HG03097 (cell line): ENCODE data around the gene EXOC7.
"Not testable (repeated sequence)": the region's sequence is repeated elsewhere in the genome, so short reads cannot be mapped to it uniquely, and the experiment has no call there.

Source experiments
- ATAC-seq: cut with Tn5 transposase; IDR thresholded peaks from one replicate; pipeline ENCODE4 v1.9.1; 2021; ENCODE audit not compliant: unreplicated experiment, low FRiP score

The EXOC7 gene

DNA sequence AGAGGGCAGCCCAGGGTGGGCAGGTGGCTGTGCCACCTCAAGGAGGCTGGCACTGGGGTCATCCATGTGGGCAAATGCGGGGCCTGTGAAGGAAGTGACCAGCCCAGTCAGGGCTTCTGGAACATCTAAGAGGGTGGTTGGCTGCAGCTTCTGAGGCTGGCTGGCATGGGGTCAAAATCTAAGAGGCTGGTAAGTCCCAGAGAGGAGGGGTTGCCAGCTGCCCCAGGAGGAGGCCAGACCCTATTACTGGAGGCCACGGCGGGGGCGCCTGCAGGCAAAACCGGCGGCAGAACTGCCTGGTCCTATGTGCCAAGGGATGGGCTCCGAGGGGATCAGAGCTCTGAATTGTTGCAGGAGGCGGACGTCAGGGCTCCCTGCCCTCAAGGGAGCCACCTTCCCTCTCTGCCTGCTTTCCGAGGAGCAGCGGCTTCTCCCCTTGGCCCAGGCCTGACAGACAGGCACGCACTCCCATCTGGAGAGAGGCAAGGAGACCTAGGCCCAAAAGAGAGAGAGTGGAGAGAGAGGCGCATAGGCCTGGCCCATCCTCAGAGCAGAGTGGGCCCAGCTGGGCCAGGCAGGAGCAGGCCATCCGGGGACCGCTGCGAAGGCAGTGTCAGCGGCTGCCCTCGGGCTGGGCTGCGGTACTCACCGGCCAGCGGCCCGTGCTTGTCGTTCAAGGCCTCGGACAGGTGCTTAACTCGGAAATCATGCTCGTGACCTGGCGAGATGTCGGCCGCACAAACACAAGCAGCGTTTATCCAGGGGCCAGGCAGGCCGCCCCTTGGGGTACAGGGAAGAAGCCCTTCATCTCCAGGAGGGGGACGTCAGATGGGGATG is 13.7 kb downstream of the EXOC7 start:
- no peak for ATAC-seq

DNA sequence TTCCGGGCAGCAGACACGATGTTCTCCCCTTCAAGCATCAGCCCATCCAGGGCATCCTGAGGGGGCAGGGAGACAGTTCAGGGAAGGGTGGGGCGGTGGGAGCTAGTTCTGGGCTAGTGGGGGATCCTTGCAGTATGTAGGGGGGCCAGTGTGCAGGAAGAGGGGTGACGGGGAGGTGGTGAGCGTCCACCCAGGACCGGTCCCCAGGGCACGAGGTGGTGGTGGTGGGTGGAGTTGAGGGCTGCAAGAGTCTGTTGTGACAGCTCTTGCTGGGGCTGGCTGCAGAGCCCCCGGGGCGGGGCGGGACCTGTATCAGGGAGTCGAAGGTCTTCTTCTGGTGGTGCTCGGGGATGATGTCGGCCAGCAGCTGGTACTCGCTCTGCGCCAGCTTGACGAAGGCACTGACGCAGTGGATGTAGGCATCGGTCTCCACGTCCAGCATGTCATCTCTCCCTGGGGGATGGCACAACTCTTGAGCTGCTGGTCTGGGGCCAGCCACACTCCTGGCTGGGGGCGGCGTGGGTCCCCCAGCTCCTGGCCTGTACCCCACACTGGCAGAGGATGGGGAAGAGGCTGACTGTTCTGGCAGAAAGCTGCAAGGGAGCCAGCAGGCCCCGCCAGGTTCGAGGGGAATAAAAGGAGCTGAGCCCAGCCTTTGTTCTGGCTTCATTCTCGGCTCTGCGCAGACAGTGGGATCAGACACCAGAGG is 14.6 kb downstream of the EXOC7 start:
- ATAC-seq, result no peak

DNA sequence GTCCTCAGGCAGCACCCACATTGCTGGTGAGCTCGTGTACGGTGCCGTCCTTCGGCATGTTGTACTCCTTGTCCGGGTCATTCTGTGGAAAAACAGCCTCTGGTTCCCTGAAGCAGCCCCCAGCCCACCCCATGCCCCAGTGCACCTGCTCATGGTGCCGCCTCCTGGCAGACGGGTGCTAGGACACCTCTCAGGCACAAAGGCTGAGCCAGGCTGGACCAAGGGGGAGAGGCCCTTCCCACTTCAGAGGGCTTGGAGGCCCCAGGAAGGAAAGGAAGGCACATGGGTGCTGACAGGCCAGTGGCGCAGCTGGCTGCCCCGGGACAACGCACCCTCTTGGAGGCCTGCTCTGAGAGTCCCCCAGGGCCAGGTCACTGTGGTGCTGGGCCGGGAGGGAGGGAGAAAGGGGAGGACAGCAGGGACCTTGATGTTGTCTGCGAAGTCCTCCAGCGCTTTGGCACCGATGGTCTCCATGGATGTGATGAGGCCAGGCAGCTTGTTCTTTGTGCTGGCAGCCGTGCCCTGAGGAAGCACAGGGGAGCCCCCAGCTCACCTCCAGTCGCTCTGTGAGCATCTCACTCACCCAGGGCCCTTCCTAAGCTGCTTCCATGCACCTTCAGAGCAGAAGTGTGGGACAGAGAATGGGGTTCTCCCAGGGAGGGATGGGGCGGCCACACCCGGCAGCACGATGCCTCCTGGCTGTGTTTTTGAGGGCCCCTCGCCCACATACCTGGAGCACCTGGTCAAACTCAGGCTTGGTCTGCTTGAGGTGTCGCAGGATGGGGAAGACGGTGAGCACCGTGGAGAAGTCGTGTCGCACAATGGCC is 15.3 kb downstream of the EXOC7 start:
- no peak for ATAC-seq

DNA sequence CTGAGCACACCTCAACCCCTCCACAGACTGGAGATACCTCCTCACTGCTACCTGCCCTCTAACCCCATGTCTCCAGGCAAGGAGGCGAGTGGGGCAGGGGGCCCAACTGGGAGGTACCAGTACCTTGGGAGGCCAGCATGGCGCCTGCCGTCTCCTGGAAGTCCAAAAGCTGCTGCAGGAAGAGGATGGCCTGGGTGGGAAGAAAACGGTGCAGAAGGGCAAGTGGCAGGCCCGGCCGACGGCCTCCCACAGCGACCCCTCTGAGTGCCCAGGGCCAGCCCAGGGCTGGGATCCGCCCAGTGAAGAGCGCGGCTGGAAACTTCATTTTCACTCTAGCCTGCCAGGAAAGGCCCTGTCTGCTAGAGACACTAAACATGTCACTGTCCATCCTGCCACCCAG is 16.1 kb downstream of the EXOC7 start:
- ATAC-seq, result no peak

DNA sequence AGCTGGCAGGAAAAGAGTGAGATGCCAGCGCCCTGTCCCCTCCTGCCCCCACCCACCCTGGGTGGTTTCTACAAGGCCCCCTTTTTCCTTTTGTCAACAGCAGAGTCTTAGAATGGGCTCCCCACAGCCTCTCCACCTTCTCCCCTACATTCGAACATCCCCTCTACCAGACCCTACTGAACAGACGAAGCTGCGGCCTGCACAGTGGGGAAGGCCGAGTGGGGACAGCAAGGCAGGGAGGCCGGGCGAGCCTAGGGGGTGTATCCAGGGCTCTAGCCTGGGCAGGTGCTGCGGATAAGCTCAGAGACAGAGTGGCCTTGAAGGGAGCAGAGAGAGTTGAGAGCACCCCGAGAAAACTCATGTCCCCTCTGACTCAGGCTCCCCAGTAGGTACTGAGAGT is 17.2 kb downstream of the EXOC7 start:
- no peak for ATAC-seq

DNA sequence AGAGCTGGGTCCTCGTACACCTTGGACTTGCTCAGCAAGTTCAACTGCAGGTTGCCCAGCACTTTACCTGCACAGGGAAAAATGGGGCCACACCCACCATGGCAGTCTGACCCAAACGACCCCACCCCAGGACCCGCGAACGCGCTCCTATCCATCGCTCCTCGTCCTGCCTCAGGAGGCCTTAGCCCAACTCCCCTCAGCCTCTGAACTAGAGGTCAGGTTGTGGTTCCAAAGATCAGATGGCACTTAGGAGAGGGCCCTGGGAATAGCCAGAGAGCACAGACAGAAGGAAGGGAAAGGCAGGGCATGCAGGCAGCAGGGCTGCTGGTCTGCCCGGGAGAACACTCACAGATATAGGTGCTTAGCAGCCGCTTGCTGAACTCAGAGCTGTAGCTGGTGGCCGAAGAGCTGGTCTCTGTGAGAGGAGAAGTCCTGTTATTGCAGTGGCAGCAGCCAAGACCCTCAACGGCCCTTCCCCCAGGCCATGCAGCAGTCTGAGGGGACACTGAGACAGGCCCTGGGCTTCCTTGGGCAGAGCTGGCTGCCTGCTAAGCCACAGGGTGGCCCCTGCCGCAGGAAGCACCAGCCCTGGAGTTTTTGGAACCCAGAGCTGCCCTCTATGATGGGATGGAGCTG is 17.7 kb downstream of the EXOC7 start:
- ATAC-seq, result no peak

DNA sequence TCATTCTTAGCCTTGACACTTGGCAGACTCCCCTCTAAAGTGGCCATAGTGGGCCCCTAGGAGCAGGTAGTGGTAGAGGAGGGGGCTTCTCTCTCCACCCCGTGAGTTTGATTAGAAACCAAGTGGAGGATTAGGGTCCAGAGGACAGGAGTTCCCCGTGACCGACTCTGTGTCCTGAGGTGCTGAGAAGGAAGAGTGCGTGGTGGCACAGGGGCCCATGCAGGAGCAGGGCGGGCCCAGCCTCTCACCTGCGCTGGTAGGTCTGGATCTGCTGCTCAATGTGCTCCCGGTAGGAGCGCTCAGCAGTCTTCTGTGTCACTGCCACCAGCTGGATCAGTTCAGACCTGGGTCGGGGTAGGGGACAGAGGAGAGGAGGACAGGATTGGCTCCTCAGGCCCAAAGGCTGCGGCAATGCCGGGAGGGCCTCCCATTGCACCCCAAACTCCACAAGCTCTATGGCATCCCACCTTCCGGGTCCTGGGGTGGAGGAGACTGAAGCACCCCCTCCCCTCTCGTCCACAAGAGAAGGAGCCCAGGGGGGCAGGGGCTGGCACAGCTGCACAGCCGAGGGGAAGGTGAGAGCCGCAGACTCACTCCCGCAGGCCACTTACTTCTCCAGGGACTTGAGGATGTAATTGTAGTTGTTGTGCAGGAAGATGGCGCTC is 18.4 kb downstream of the EXOC7 start:
- no peak for ATAC-seq

DNA sequence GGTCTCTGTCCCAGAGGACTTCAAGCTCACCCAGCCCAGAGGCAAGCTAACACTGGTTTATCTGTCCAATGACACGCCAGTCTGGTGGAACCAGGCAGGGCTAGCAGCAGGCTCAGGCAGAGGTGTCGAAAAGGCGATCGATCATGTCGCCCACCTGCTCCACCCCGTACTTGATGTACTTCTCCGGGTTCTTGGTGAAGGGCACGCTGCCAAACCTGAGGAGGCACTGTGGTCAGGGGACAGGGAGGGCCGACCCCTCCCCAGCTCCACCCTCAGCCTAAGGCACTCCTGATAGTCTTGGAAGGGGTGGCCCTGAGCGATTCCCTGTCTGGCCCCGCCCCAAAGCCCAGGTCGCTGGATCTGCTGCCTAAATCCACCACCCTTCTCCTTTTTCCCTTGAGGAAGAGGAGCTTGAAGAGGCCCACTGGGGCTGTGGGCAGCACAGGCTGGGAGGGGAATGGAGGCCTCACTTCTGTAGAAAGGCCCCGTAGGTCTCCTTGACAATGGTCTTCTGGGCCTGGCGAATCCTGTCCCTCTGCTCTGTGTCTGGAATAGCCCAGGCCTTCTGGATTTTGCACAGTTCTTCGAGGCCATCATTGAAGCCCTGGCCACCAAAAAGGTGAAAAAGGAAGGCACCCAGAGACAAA is 19.9 kb downstream of the EXOC7 start:
- no peak for ATAC-seq

DNA sequence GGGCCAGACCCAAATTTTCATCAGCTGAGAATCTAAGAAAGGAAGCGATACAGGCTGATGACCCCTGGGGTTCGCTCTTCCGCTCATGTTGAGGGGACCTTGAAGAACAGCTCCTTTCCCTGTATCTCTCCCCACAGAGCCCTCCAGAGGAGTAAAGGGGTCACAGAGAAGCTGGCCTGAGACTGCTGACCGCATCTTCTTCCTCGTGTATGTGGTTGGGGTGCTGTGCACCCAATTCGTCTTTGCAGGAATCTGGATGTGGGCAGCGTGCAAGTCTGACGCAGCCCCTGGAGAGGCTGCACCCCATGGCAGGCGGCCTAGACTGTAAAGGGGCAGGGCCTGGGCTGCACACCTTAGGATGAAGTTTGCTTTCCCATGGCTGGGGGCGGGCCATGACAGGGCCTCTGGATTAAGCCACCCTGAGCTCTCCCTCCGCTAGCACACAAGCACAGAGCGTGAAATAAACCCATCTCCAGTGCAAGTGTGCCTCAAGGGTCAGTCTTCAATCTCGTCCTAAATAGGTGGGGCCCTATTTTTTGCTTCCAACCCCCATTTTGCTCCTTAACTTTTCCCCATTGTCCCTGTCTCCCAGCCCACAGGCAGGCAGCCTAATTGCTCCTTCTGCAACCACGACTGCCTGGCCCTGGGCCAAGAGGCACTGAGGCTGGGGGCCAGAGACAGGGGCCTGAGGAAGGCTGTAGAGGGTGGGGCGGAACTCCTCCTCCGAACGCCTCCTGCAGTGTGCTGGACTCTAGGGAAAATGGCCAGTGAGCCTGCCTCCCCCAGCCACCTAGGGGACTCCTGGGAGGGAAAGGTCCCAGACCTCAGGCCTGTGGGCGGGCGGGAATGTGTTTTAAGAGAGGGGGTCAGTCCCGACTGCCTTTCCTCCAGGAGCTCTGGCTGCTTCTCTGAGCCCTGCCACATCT is 21.0 kb downstream of the EXOC7 start:
- ATAC-seq, result no peak

DNA sequence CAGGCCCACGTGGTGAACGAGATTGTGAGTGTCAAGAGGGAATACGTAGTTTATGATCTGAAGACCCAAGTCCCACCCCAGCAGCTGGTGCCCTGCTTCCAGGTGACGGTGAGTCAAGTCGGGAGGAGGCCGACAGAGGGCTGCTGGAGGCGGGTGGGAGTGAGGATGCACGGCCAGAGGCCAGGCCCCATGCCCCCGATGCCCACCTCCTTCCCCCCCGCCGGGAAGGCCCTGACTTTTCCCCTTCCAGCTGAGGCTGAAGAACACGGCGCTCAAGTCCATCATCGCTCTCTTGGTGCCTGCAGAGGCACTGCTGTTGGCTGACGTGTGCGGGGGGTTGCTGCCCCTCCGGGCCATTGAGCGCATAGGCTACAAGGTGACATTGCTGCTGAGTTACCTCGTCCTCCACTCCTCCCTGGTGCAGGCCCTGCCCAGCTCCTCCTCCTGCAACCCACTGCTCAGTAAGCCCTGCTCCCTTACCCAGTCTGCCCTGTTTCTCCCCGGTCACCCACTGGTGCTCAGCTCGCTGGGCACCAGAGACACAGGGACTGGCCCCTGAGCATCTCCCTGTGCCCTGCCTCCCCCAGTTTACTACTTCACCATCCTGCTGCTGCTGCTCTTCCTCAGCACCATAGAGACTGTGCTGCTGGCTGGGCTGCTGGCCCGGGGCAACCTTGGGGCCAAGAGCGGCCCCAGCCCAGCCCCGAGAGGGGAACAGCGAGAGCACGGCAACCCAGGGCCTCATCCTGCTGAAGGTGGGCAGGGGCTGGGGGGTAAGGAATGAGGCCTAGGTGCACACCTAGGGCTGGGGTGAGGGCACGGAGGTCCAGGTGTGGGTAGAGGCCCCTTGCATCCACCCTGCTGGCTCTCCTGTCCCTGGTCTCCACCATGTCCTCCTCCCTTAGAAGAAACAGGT is 22.0 kb downstream of the EXOC7 start:
- ATAC-seq, result no peak

DNA sequence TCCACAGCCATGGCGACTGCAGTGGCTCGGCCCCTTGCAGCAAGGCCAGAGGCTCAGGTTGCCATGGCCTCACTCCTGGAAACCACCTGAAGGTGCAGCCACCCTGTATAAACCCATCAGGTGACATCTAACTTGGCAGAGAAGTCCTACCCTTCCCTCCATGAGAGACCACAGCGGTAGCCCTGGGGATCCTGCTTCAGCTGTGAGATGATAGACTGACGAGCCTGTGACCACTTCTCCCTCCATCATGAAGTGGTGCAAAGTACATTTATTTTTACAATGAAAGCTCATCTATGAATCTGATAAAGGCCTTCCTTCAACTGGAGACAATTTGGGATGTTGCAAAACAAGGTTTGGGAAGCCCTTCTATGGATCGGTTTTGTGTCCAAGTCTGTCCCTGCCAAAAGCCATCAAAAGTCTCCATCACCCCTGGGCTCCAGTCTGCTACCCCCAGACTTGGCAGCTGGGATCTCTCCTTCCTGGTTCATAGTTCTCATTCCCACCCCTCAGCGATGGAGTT is 22.8 kb downstream of the EXOC7 start:
- ATAC-seq, result no peak

DNA sequence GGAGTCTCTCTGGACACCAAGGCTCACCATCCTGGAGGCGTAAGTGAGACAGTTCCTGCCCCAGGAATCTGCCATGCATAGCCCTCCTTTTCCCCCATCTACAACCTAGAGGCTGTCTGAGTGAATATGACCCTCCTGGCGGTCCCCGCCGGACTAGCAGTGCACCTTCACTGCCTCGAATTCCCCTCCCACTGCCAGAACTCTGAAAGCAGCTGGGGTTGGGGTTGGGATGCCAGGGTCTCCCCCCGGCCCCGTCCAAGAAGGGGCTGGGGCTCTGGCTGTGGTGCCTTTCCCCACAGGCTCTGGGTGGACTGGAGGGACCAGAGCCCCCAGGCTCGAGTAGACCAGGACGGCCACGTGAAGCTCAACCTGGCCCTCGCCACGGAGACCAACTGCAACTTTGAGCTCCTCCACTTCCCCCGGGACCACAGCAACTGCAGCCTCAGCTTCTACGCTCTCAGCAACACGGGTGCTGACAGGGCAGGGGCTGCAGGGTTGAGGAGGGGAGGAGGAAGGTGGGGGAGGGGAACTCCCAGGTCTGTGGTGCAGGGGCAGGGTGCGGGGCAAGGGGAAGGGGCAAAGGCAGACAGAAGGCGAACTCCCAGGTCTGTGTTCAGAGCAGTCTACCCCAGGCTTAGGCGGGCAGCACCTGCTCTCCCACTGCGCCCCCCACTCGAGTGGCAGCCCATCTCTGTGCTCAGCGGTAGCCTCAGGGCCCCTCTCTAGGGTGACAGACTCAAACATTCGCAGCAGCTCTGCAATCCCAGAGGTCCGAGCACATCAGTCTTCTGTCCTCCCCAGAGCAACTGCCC is 23.4 kb downstream of the EXOC7 start:
- no peak for ATAC-seq

DNA sequence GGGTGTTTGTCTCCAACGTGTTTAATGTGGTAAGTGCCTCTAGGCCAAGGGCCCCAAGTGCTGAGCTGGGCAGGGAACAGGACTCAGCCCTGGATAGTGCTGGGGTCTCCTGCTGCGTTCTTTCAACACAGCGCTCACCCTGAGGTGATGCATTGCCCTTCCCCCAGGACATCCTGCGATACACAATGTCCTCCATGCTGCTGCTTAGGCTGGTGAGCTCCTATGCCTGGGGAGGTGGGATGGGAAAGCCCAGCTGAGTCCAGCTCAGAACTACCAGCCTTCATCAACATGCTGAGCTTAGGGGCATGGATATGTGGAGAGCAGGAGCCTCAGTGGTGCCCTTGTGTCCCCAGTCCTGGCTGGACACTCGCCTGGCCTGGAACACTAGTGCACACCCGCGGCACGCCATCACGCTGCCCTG is 24.0 kb downstream of the EXOC7 start:
- ATAC-seq, result no peak

DNA sequence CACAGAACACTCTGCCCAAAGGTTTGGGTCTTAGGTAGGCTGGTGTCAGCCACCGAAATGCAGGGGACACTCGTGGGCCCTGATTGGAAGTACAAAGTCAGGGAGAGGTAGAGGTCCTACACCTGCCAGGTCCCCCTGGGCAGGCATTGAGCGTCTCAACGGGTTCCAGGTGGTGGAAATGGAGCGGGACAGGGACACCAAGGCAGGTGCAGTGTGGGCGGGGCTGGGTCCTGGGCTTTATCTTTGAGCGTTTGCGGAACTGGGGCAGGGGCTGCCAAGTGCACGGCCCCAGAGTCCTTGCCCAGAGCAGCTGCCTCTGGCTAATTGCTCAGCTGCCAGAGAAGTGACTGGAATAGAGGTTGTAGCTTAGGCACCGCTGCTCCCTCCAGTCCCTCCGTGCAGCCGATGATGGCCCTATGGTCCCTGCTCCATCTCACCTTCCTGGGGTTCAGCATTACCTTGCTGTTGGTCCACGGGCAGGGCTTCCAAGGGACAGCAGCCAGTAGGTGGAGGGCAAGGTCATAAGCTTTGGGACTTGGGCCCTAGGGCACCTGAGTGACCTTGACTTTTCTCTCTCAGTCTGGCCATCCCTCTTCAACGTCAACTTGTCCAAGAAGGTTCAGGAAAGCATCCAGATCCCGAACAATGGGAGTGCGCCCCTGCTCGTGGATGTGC is 24.6 kb downstream of the EXOC7 start, which contains the start of gene ZACN:
ZACN (plus strand) TSS at position 323 of the 675 bp plus-strand sequence; CDS start at position 406, 83 bp downstream.
- no peak for ATAC-seq

DNA sequence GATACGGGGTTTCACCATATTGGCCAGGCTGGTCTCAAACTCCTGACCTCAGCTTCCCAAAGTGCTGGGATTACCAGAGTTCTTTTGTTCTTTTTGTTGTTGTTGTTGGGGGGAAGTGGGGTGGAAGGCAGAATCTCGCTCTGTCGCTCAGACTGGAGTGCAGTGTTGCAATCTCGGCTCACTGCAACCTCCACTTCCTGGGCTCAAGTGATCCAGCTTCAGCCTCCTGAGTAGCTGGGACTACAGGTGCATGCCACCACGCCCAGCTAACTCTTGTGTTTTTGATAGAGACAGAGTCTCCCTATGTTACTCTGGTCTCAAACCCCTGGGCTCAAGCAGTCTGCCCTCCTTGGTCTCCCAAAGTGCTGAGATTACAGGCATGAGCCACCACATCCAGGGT is 25.2 kb downstream of the EXOC7 start:
- ATAC-seq, result not testable (repeated sequence)

DNA sequence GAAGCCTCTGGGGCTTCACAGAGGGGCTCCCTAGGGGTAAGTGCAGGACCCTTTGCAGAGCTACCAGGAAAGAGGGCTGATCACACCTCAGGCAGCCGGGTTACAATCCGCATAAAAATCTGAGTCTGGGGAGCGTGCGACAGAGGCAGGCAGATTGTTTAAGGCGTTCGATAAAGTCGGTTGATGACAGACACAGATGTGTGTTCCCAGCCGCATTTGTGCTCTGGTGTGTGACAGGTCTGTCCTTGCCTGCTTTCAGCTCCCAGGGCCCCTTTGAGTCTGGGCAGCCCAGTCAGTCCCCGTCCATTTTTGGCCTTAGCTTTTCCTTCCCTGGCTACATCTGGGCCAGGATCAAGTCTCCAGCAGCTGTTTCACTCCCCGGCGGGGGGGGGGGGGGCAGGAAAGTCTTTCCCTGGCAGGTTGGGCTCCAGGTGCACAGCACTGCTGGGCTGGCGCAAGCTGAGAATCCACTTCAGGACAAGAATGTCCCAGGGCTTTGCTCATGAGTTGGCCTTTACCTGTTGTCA is 25.9 kb downstream of the EXOC7 start:
- no peak for ATAC-seq
